HepG2 (cell line): ENCODE data around the gene LRRC40. TPM values are rescaled to one million over a fixed set of nuclear protein-coding genes. Genes with fewer than 3 reads are reported as not detected.
"Not testable (repeated sequence)": the region's sequence is repeated elsewhere in the genome, so short reads cannot be mapped to it uniquely, and the experiment has no call there.

Source experiments
- ATAC-seq: fragments of 200-7000 bp; cut with Tn5 transposase; 3 replicates; pipeline ENCODE4 v1.9.1; 2020; ENCODE audit warnings: mild to moderate bottlenecking, moderate library complexity
- BruUV-seq: library from RNA; stranded (reverse); fragments of 400-500 nt; replicated peaks from 2 replicates; lab custom pipeline; 2021; lab: Mats Ljungman, UMichigan
- CTCF ChIA-PET: fragments of 300-600 bp; formaldehyde crosslinking; extraction: SDS; loops from one replicate; lab custom pipeline; 2021; ENCODE audit warnings: low total read pairs, inconsistent platforms, low intra/inter-chr PET ratio; lab: Yijun Ruan, JAX
- POLR2A ChIA-PET: fragments of 350-600 bp; sonication (Branson Sonifier 250); formaldehyde crosslinking; loops from one replicate; lab custom pipeline; 2020; ENCODE audit warnings: antibody characterized with exemption, inconsistent platforms; lab: Yijun Ruan, JAX
- DNase-seq: peaks from one replicate; pipeline ENCODE4 v3.0.0-alpha.2; 2015; ENCODE audit warnings: low spot score
- FAIRE-seq: peaks from 3 replicates; lab custom pipeline; 2011; peaks lifted over from hg19 to GRCh38; lab: Jason Lieb, UNC
- H2AFZ ChIP-seq: one replicate; pipeline ENCODE4 v1.6.1; 2011; ENCODE audit warnings: low read length, inconsistent platforms
- H3K27ac ChIP-seq: fragments of 300-600 bp; 3 replicates; pipeline ENCODE4 v1.8.0; 2011; ENCODE audit warnings: mixed run types, mild to moderate bottlenecking, mixed read lengths, low read length, inconsistent platforms; ENCODE audit not compliant: insufficient read depth; ENCODE audit errors: extremely low read length
- H3K27me3 ChIP-seq, 2 experiments: fragments of 200-600 bp in 1 of 2; 2 replicates in 1 of 2; 3 replicates in 1 of 2; pipeline versions ENCODE4 v1.6.0 to v1.8.0; 2011; ENCODE audit warnings: low read length in 2 of 2, mild to moderate bottlenecking in 2 of 2, moderate library complexity in 2 of 2, inconsistent platforms in 1 of 2; ENCODE audit not compliant: insufficient read depth in 2 of 2, control insufficient read depth in 1 of 2
- H3K36me3 ChIP-seq, 2 experiments: fragments of 200-600 bp in 1 of 2; replicated peaks in 1 of 2; 2 replicates in 1 of 2; 3 replicates in 1 of 2; pipeline versions ENCODE4 v1.5.1 to v1.8.0; 2011; ENCODE audit warnings: low read length in 2 of 2, inconsistent platforms in 1 of 2; ENCODE audit not compliant: insufficient read depth in 2 of 2, control insufficient read depth in 1 of 2
- H3K4me1 ChIP-seq: 2 replicates; pipeline ENCODE4 v1.5.1; 2012; ENCODE audit warnings: low read length, inconsistent platforms; ENCODE audit not compliant: insufficient read depth
- H3K4me2 ChIP-seq: 2 replicates; pipeline ENCODE4 v1.6.0; 2011; ENCODE audit warnings: low read depth, low read length, inconsistent platforms
- H3K4me3 ChIP-seq, 3 experiments: fragments of 200-600 bp in 1 of 3; sonication (generic), shearing (Covaris generic) in 1 of 3; replicated peaks in 1 of 3; 2 replicates each; pipeline ENCODE4 v1.5.1; 2011 to 2016; ENCODE audit warnings: low read length in 3 of 3, inconsistent platforms in 2 of 3, low read depth in 2 of 3, mild to moderate bottlenecking in 2 of 3, control low read depth in 1 of 3, mixed read lengths in 1 of 3; ENCODE audit not compliant: insufficient read depth in 1 of 3
- H3K79me2 ChIP-seq: one replicate; pipeline ENCODE4 v1.6.1; 2011; ENCODE audit warnings: low read length, inconsistent platforms; ENCODE audit not compliant: insufficient read depth
- H3K9ac ChIP-seq: 2 replicates; pipeline ENCODE4 v1.6.0; 2011; ENCODE audit warnings: mild to moderate bottlenecking, low read depth, low read length, inconsistent platforms; ENCODE audit not compliant: insufficient read depth
- H3K9me3 ChIP-seq: 2 replicates; pipeline ENCODE4 v1.5.1; 2012; ENCODE audit warnings: mild to moderate bottlenecking, low read length
- H4K20me1 ChIP-seq: 2 replicates; pipeline ENCODE4 v1.6.0; 2011; ENCODE audit warnings: inconsistent platforms, mild to moderate bottlenecking, low read length, moderate library complexity; ENCODE audit not compliant: insufficient read depth
- ATF3 ChIP-seq: sonication (generic); formaldehyde crosslinking; IDR thresholded peaks from 2 replicates; pipeline ENCODE4 v1.4.0; 2020; ENCODE audit warnings: missing genetic modification reagents
- NR1H2 ChIP-seq: sonication (generic); formaldehyde crosslinking; IDR thresholded peaks from 2 replicates; pipeline ENCODE4 v1.8.1; 2022; ENCODE audit warnings: low read depth, missing genetic modification reagents, borderline replicate concordance
- POLR2A ChIP-seq, 2 experiments: IDR thresholded peaks; 2 replicates each; pipeline ENCODE4 v1.6.1; 2011; ENCODE audit warnings: low read depth in 2 of 2, low read length in 2 of 2, mild to moderate bottlenecking in 1 of 2, moderate library complexity in 1 of 2; ENCODE audit not compliant: insufficient read depth in 1 of 2
- TERF1 ChIP-seq: sonication (generic); formaldehyde crosslinking; IDR thresholded peaks from 2 replicates; pipeline ENCODE4 v1.8.0; 2022; ENCODE audit warnings: mild to moderate bottlenecking, missing genetic modification reagents, moderate library complexity
- TFDP1 ChIP-seq: IDR thresholded peaks from 2 replicates; pipeline ENCODE4 v1.6.1; 2016; ENCODE audit warnings: missing compliant biosample characterization, missing genetic modification reagents, borderline replicate concordance
- ZNF546 ChIP-seq: sonication (generic); formaldehyde crosslinking; conservative IDR thresholded peaks from 2 replicates; pipeline ENCODE4 v1.8.1; 2023; ENCODE audit warnings: mild to moderate bottlenecking, missing genetic modification reagents
- ZNF616 ChIP-seq: sonication (generic); formaldehyde crosslinking; IDR thresholded peaks from 2 replicates; pipeline ENCODE4 v1.5.0; 2020; ENCODE audit warnings: low read depth, mild to moderate bottlenecking, missing genetic modification reagents
- whole genome bisulfite sequencing: methylation state at CpG from one replicate; pipeline ENCODE4 v1.1.6; 2017; ENCODE audit warnings: low lambda C conversion rate; 5-methylcytosine and 5-hydroxymethylcytosine counted together
- in situ Hi-C: cut with HindIII; loops from 2 replicates; pipeline ENCODE4 v1.10.0; 2017; ENCODE audit warnings: low pct_unique_long_range_greater_than_20kb; ENCODE audit not compliant: extremely low pct_ligation_motif_present
- intact Hi-C: fragments of 100-400 bp; cut with micrococcal nuclease; formaldehyde crosslinking; loops from one replicate; pipeline ENCODE4 v1.10.0; 2022; ENCODE audit not compliant: unreplicated experiment
- polyA plus RNA-seq, 8 experiments: library from polyadenylated mRNA; depleted of rRNA in 3 of 8; stranded (reverse) in 7 of 8; unstranded in 1 of 8; fragments of >200 nt; fragmentation: Illumina TruSeq in 4 of 8; extraction: Trizol in 4 of 8; gene quantifications; 2 replicates each; pipeline versions ENCODE4 v1.2.1 to v1.2.3, GENCODE V29; 2011 to 2016; ENCODE audit warnings: low read depth in 4 of 8, missing spikeins in 1 of 8, mixed read lengths in 1 of 8; ENCODE audit not compliant: insufficient read depth in 1 of 8
- total RNA-seq, 5 experiments: library from RNA; depleted of rRNA; stranded (reverse); fragments of >200 nt; fragmentation: Illumina TruSeq; extraction: Trizol; gene quantifications; 2 replicates each; pipeline ENCODE4 v1.2.3, GENCODE V29; 2016; ENCODE audit warnings: low read depth in 1 of 5

The LRRC40 gene
- total and polyA plus RNA-seq, 2 of the 13 experiments (the other 11 are each of a cell fraction or from before 2014, with no cell fraction given), result 10.3 to 32.7 TPM

- TF ChIP-seq ZNF616 (no peak), TFDP1 (CRISPR knock-in tag) (no peak), TERF1 (CRISPR knock-in tag) (no peak), NR1H2 (CRISPR knock-in tag) (no peak), ATF3 (CRISPR knock-in tag) (no peak), POLR2A (IDR thresholded peaks at IDR 0.05; ENCODE audit: insufficient read depth in 1 of 2, low read depth in 2 of 2, low read length in 2 of 2) (no peak), ZNF546 (CRISPR knock-in tag) (no peak)
Observed at GRCh38 chr1:70188522-70188921, 16.9 kb downstream of the LRRC40 start (continued).

- Histone ChIP-seq H3K36me3 (peaks cover 0 to 23% of the 10 kb centered on the region in 2 experiments), H3K79me2 (peaks cover 21% of the 10 kb centered on the region)
- H2AFZ ChIP-seq, DNase-seq, FAIRE-seq, POLR2A ChIA-PET, H3K9ac ChIP-seq, BruUV-seq, ATAC-seq, H3K4me1 ChIP-seq, H4K20me1 ChIP-seq, H3K4me2 ChIP-seq, H3K9me3 ChIP-seq, H3K4me3 ChIP-seq, H3K27ac ChIP-seq, in situ Hi-C loops, H3K27me3 ChIP-seq, CTCF ChIA-PET: not testable (repeated sequence)
- WGBS, result 96% methylated on average over 3 of the region's 3 CpGs
- intact Hi-C loops, result loop anchor here (2.0 kb wide), 1 partner anchor 14 kb away; no protein-coding TSS in a partner anchor
Observed at GRCh38 chr1:70185181-70185580, 20.2 kb downstream of the LRRC40 start.
